ENCODE data around the gene UBE2J2. TPM values are rescaled to one million over a fixed set of nuclear protein-coding genes. Genes with fewer than 3 reads are reported as not detected.

Gene UBE2J2
- total RNA-seq, 2 donors from 2014 or later = 27.5 to 33.5 TPM

DNA sequence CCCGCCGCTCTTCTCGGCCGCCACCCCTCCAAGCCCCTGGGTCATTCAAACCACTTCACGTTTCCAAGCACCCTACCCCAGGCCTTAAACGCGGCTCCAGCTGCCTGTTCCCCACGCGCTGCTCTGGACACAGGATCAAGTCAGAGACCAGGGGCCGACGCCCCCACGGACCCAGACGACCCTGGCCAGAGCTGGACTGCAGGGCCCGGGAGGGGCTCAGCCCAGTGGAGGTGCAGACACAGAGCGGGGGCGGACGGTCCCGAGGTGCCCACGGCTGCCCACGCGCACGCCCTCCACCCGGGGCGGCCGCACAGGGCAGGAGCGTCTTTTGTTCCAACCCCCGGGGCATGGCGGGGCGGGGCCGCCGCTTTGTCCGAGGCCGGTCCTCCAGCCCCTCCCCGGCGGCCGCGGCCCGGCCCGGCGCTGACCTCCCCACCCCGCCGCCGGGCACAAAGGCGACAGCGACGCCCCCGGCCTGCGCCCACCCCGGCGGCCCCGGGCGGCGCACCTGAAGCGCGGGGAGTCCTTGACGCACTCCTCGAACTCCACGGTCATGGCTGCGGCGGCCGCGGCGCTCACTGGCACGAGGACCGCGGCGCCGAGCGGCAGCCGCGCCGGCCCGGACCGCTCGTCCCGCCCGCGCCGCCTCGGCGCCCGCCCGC lies 33.7 kb upstream of the UBE2J2 start:
- H3K4me1 ChIP-seq = peaks cover 0 to 51% of the 10 kb centered on the region in 2 donors

GRCh38 chr1:1306661-1307260 lies 33.1 kb upstream of the UBE2J2 start:
- Histone ChIP-seq H3K27me3 (no peaks in the 10 kb centered on the region), H3K27ac (peak overlapping the region; percentile 95), H3K36me3 (peaks cover 10% of the 10 kb centered on the region), H3K4me1 (peaks cover 0 to 51% of the 10 kb centered on the region in 2 donors), H3K9me3 (no peaks in the 10 kb centered on the region), H3K4me3 (peak overlapping the region; percentile 67 to 90)
- no peak for TF ChIP-seq CTCF (IDR thresholded peaks at IDR 0.05)
- no peak for DNase-seq (ENCODE audit: low spot score)

More for the DNA sequence above, 33.7 kb upstream of the UBE2J2 start:
- no peak for DNase-seq (ENCODE audit: low spot score)
- Histone ChIP-seq H3K27me3 (no peaks in the 10 kb centered on the region), H3K36me3 (peaks cover 13% of the 10 kb centered on the region), H3K9me3 (no peaks in the 10 kb centered on the region), H3K27ac (peak overlapping the region; percentile 95), H3K4me3 (peak overlapping the region; percentile 67 to 90)
- no peak for TF ChIP-seq CTCF (IDR thresholded peaks at IDR 0.05)

- Histone ChIP-seq H3K36me3 (peaks cover 4% of the 10 kb centered on the region), H3K27ac (peak overlapping the region; percentile 73 to 75), H3K4me1 (peaks cover 0 to 51% of the 10 kb centered on the region in 2 donors), H3K4me3 (peak overlapping the region; percentile 18 to 90), H3K27me3 (no peaks in the 10 kb centered on the region), H3K9me3 (no peaks in the 10 kb centered on the region)
- TF ChIP-seq CTCF (IDR thresholded peaks at IDR 0.05) = no peak
- DNase-seq (ENCODE audit: low spot score) = no peak
These were observed 32.5 kb upstream of the UBE2J2 start for GRCh38 chr1:1306070-1306660.

DNA sequence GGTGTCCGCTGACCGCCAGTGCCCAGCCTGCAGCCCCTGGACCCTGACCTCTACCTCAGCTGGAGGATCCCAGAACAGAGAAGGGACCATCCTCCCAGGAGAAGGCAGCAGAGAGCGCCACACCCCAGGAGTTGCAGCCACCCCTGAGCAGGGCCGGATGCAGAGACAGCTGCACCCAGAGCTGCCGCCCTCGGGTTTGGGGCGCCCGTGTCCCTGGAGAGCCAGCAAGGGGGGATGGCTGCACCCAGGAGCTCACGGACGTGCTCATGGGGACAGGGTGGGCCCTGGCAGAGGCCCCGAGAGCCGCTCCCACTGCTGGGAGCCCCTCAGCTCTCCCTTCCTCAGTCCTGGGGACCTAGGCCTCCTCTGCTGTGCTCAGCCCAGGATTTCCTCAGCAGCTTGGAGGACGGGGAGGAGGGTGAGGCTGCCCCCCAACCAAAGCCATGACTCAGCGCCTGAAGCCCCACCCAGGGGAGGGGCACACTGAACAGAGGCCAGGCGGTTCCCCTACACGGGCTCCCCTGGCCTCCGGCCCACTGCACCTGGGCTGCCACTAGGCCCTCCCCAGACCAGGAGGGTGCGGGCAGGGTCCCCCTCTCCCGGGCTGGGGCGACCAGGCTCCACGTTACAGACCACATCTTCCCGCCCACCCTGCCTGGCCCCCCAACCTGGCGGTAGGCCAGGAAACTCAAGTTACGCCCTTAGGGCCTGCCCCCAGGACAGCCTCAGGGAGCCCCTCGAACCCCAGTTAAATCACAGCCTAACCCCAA lies 31.8 kb upstream of the UBE2J2 start:
- peak overlapping the region; percentile 73 to 75 for H3K27ac ChIP-seq
- H3K36me3 ChIP-seq = no peaks in the 10 kb centered on the region
- H3K9me3 ChIP-seq = no peaks in the 10 kb centered on the region
- peak; percentile 82 for DNase-seq (ENCODE audit: low spot score)
- no peak for TF ChIP-seq CTCF (IDR thresholded peaks at IDR 0.05)
- H3K4me3 ChIP-seq = peak overlapping the region; percentile 18 to 90
- peaks cover 0 to 51% of the 10 kb centered on the region in 2 donors for H3K4me1 ChIP-seq
- no peaks in the 10 kb centered on the region for H3K27me3 ChIP-seq

GRCh38 chr1:1304331-1305299 lies 31.0 kb upstream of the UBE2J2 start:
- no peaks in the 10 kb centered on the region for H3K36me3 ChIP-seq
- peak overlapping the region; percentile 18 to 90 for H3K4me3 ChIP-seq
- TF ChIP-seq CTCF (IDR thresholded peaks at IDR 0.05) = no peak
- no peaks in the 10 kb centered on the region for H3K27me3 ChIP-seq
- peaks cover 0 to 46% of the 10 kb centered on the region in 2 donors for H3K4me1 ChIP-seq
- DNase-seq (ENCODE audit: low spot score) = peak; percentile 79
- H3K9me3 ChIP-seq = no peaks in the 10 kb centered on the region
- peak overlapping the region; percentile 73 to 75 for H3K27ac ChIP-seq

Data from right atrium auricular region (tissue), 2 donors.